ENCODE measurements around the gene YDJC. TPM values are rescaled to one million over a fixed set of nuclear protein-coding genes. Genes with fewer than 3 reads are reported as not detected.

Gene YDJC
- total RNA-seq: 15.3 and 22.0 TPM in 2 replicates

GRCh38 chr22:21629255-21630149, at the start of gene YDJC:
Gene YDJC, minus strand, starts transcription at chr22:21630022. Its CDS starts 8 bp downstream, at chr22:21630014.

GRCh38 chr22:21641789-21642583, 12.2 kb upstream of the YDJC start, which contains the start of gene SDF2L1:
Gene SDF2L1, plus strand, starts transcription at chr22:21642302. Its CDS starts 35 bp downstream, at chr22:21642337.

GRCh38 chr22:21632237-21632895, 2.5 kb upstream of the YDJC start, which contains the start of gene CCDC116:
Gene CCDC116, plus strand, starts transcription at chr22:21632760. Its CDS starts 422 bp downstream, at chr22:21633182.

Other genes starting within 250 kb of the YDJC start
- 0.11 TPM in 1 of 2 replicates, not detected in the other for gene RIMBP3B, start 246.3 kb downstream of the YDJC start, total RNA-seq
- gene HIC2, start 212.7 kb downstream of the YDJC start, total RNA-seq: 2.4 and 2.7 TPM in 2 replicates
- gene TMEM191C, start 162.6 kb downstream of the YDJC start, total RNA-seq: 0.66 and 1.5 TPM in 2 replicates
- gene RIMBP3C, start 78.6 kb downstream of the YDJC start, total RNA-seq: 0.11 and 0.25 TPM in 2 replicates
- 23.6 and 36.6 TPM in 2 replicates for gene UBE2L3, start 62.3 kb downstream of the YDJC start, total RNA-seq
- 0.22 and 0.25 TPM in 2 replicates for gene CCDC116, start 2.7 kb upstream of the YDJC start, total RNA-seq
- 54.5 and 107 TPM in 2 replicates for gene SDF2L1, start 12.3 kb upstream of the YDJC start, total RNA-seq
- gene PPIL2, start 36.0 kb upstream of the YDJC start, total RNA-seq: 21.6 and 31.8 TPM in 2 replicates
- 0.22 and 0.50 TPM in 2 replicates for gene YPEL1, start 105.8 kb upstream of the YDJC start, total RNA-seq
- 75.9 and 98.1 TPM in 2 replicates for gene MAPK1, start 237.6 kb upstream of the YDJC start, total RNA-seq